LNCaP clone FGC (cell line): Measurements from ENCODE around the gene BROX.
A peak's percentile ranks its signal among the peaks of the same experiment; 100 is the strongest.
"Not testable (repeated sequence)": the region's sequence is repeated elsewhere in the genome, so short reads cannot be mapped to it uniquely, and the experiment has no call there.

Experiments
- DNase-seq: peaks from one replicate; pipeline ENCODE4 v3.0.0-alpha.2; 2011; ENCODE audit warnings: low read depth
- H3K4me3 ChIP-seq: 2 replicates; pipeline ENCODE4 v1.5.1; 2011; ENCODE audit warnings: mild to moderate bottlenecking, low read depth, low read length, control low read depth
- CTCF ChIP-seq: IDR thresholded peaks from 2 replicates; pipeline ENCODE4 v1.5.1; 2012; ENCODE audit warnings: mild to moderate bottlenecking; ENCODE audit not compliant: control insufficient read depth, insufficient read depth; ENCODE audit errors: extremely low read depth

The BROX gene

GRCh38 chr1:222732216-222733159 is 20.1 kb downstream of the BROX start:
- TF ChIP-seq CTCF, result no peak
- no peak overlapping the region for H3K4me3 ChIP-seq
- no peak for DNase-seq

DNA sequence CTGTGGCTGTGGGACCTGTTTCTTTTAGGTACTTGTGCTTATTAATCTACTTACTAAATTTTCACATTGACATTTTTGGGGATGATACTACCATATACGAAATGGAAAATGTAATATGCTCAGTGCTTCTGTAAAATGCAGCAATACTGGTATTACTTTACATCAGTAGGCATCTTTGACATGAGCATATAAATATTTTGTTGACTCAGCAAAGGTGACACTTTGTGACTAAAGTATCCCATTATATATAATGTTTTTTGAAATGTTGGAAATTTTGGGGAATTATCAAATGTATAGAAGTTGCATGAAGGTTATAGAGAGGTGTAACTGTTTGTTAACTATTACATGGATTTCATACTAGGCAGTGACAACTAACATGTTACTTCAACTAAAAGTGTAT is 22.4 kb downstream of the BROX start:
- no peak overlapping the region for H3K4me3 ChIP-seq
- no peak for DNase-seq
- no peak for TF ChIP-seq CTCF

DNA sequence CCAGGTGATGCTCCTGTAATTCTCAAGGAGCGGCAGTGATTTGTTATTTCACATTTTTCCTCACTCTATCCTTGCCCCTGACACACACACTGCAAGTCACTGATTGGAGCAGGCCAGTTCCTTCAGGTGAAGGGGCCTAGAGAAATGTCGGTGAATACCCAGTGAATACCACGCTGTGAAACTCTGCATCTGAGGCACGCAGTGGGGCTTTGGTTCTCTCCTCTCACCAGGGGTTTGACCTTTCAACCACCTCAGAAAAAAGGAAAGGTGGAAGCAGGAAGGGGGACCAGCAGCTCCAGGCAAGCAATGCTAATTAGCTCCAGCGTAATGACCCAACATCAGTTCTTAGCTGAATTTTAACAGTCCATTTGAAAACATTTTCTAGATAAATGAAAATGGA is 24.1 kb downstream of the BROX start:
- H3K4me3 ChIP-seq, result no peak overlapping the region
- TF ChIP-seq CTCF, result no peak
- DNase-seq, result no peak

DNA sequence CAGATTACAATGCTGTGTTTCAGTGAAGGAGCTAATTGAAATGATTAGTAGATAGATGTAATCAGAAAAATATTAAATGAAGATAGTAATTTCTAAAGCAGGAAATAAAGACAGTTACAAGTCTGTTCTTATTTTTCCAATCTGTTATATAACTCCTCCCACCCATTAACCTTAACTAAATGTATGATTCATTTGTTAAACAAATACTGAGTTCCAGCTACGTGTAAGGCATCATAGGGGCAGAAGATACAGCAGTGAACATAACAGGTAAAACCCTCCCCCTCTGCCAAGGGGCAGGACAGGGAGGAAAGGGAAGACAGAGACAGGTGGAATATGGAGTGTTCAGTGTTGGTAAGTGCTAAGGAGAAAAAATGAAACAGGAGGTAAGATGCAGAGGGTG is 24.6 kb downstream of the BROX start, which contains the start of gene FAM177B:
FAM177B (plus strand) TSS at position 231 of the 400 bp plus-strand sequence. CDS start 9,344 bp downstream, outside the sequence.
- no peak within 1 kb of the TSS for H3K4me3 ChIP-seq
- TF ChIP-seq CTCF, result no peak
- DNase-seq, result peak; percentile 75

- TF ChIP-seq CTCF, result no peak
- DNase-seq, result no peak
- H3K4me3 ChIP-seq, result no peak overlapping the region
Observed at GRCh38 chr1:222739465-222739864, 27.1 kb downstream of the BROX start.

GRCh38 chr1:222739929-222740328 is 27.6 kb downstream of the BROX start:
- no peak overlapping the region for H3K4me3 ChIP-seq
- DNase-seq, result no peak
- TF ChIP-seq CTCF, result no peak

DNA sequence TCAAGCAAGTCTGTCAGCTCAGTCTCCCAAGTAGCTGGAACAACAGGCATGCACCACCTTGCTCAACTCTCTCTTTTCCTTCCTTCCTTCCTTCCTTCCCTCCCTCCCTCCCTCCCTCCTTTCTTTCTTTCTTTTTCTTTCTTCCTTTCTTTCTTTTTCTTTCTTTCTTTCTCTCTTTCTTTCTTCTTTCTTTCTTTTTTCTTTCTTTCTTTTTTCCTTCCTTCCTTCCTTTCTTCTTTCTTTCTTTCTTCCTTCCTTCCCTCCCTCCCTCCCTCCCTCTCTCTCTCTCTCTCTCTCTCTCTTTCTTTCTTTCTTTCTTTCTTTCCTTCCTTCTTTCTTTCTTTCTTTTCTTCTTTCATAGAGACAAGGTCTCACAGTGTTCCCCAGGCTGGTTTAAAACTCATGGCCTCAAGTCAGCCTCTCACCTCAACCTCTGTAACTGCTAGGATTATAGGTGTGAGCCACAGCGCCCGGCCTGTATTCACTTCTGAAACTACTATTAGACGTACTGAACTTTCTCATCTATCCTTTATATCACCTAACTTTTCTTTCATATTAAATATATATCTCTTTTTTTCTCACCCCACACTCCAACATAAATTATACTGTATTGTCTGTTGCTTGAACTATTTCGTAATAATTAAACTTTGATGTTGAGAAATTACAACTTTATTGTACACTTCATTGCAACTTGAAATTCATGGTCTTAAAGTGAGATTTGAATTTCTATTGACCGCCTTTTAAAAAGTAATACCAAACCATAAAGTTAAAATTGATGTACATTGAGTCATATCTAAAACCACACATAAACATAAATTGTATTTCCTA is 29.5 kb downstream of the BROX start:
- not testable (repeated sequence) for H3K4me3 ChIP-seq, DNase-seq
